ENCODE data around the gene DCUN1D1.

DNA sequence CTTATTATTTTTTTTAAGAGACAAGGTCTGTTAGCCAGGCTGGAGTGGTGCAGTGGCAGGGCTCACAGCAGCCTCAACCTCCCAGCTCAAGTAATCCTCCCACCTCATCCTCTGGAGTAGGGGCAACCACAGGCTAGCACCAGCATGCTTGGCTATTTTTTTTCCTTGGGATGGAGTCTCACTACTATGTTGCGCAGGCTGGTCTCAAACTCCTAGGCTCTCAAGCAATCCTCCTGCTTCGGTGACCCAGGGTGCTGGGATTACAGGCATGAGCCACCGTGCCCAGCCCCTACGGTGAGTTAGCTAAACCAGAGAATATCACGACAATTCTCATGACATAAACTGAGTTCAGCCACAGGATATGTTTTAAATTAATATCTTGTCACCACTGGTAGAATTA, 2.0 kb downstream of the DCUN1D1 start:
- TF ChIP-seq, protein P1, sequence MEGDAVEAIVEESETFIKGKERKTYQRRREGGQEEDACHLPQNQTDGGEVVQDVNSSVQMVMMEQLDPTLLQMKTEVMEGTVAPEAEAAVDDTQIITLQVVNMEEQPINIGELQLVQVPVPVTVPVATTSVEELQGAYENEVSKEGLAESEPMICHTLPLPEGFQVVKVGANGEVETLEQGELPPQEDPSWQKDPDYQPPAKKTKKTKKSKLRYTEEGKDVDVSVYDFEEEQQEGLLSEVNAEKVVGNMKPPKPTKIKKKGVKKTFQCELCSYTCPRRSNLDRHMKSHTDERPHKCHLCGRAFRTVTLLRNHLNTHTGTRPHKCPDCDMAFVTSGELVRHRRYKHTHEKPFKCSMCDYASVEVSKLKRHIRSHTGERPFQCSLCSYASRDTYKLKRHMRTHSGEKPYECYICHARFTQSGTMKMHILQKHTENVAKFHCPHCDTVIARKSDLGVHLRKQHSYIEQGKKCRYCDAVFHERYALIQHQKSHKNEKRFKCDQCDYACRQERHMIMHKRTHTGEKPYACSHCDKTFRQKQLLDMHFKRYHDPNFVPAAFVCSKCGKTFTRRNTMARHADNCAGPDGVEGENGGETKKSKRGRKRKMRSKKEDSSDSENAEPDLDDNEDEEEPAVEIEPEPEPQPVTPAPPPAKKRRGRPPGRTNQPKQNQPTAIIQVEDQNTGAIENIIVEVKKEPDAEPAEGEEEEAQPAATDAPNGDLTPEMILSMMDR (conservative IDR thresholded peaks at IDR 0.05 in 1 of 2, IDR thresholded peaks at IDR 0.05 in 1 of 2; ENCODE audit: extremely low read depth in 1 of 2, insufficient read depth in 1 of 2, low read depth in 1 of 2, low read length in 2 of 2) = no peak
- no peak for TF ChIP-seq EZH2 (IDR thresholded peaks at IDR 0.05; ENCODE audit: borderline replicate concordance, low read length)
